Fibroblast of lung (primary cell): ENCODE results near the gene SERHL2. TPM values are rescaled to one million over a fixed set of nuclear protein-coding genes. Genes with fewer than 3 reads are reported as not detected.
"Not testable (repeated sequence)": the region's sequence is repeated elsewhere in the genome, so short reads cannot be mapped to it uniquely, and the experiment has no call there.

Source experiments
- DNase-seq, 2 donors: peaks; one replicate each; pipeline versions ENCODE4 v3.0.0 to v3.0.0-alpha.2; 2010; ENCODE audit warnings: low read depth in 2 of 2
- H2AFZ ChIP-seq: 2 replicates; pipeline ENCODE4 v1.5.1; 2012; ENCODE audit warnings: low read length, control low read depth, inconsistent platforms
- H3K27ac ChIP-seq: 2 replicates; pipeline ENCODE4 v1.5.1; 2011; ENCODE audit warnings: low read length, control low read depth; ENCODE audit not compliant: insufficient read depth
- H3K27me3 ChIP-seq: 2 replicates; pipeline ENCODE4 v1.5.1; 2011; ENCODE audit warnings: mild to moderate bottlenecking, low read length; ENCODE audit not compliant: control insufficient read depth, insufficient read depth
- H3K36me3 ChIP-seq: 2 replicates; pipeline ENCODE4 v1.5.1; 2011; ENCODE audit warnings: low read length; ENCODE audit not compliant: control insufficient read depth, insufficient read depth
- H3K4me1 ChIP-seq: 2 replicates; pipeline ENCODE4 v1.5.1; 2011; ENCODE audit warnings: low read length; ENCODE audit not compliant: control insufficient read depth, insufficient read depth; ENCODE audit errors: extremely low read depth
- H3K4me2 ChIP-seq: 2 replicates; pipeline ENCODE4 v1.5.1; 2011; ENCODE audit warnings: low read length, control low read depth; ENCODE audit not compliant: insufficient read depth; ENCODE audit errors: extremely low read depth
- H3K4me3 ChIP-seq, 4 experiments: fragments of 200-600 bp in 1 of 4; sonication (generic) in 1 of 4; replicated peaks in 1 of 4; 2 replicates each; pipeline ENCODE4 v1.5.1; 2011 to 2016; ENCODE audit warnings: low read length in 4 of 4, low read depth in 3 of 4, mild to moderate bottlenecking in 3 of 4, control low read depth in 2 of 4, inconsistent platforms in 1 of 4, mixed read lengths in 1 of 4; ENCODE audit not compliant: insufficient read depth in 1 of 4; ENCODE audit errors: control extremely low read depth in 1 of 4
- H3K79me2 ChIP-seq: 2 replicates; pipeline ENCODE4 v1.5.1; 2012; ENCODE audit warnings: mild to moderate bottlenecking, low read length, inconsistent platforms; ENCODE audit not compliant: control insufficient read depth, insufficient read depth
- H3K9ac ChIP-seq: 2 replicates; pipeline ENCODE4 v1.5.1; 2011; ENCODE audit warnings: mild to moderate bottlenecking, low read length, control low read depth; ENCODE audit not compliant: insufficient read depth
- H3K9me3 ChIP-seq: 2 replicates; pipeline ENCODE4 v1.5.1; 2012; ENCODE audit warnings: low read depth, low read length; ENCODE audit not compliant: control insufficient read depth, insufficient read depth
- H4K20me1 ChIP-seq: 2 replicates; pipeline ENCODE4 v1.5.1; 2011; ENCODE audit warnings: low read length; ENCODE audit not compliant: control insufficient read depth, insufficient read depth; ENCODE audit errors: extremely low read depth
- EZH2 ChIP-seq: IDR thresholded peaks from 2 replicates; pipeline ENCODE4 v1.5.1; 2012; ENCODE audit warnings: low read length, control low read depth, mild to moderate bottlenecking; ENCODE audit errors: missing control alignments
- polyA plus RNA-seq, 2 donors: library from polyadenylated mRNA; depleted of rRNA in 1 of 2; stranded (reverse) in 1 of 2; unstranded in 1 of 2; fragments of >200 nt; gene quantifications; 2 replicates each; pipeline ENCODE4 v1.2.1, GENCODE V29; 2011 to 2012; ENCODE audit warnings: missing spikeins in 1 of 2
- total RNA-seq: library from RNA; depleted of rRNA; stranded (reverse); fragments of >200 nt; gene quantifications from 2 replicates; pipeline ENCODE4 v1.2.1, GENCODE V29; 2014
- TF ChIP-seq, protein P1 (sequence below), 2 donors: IDR thresholded peaks in 1 of 2; conservative IDR thresholded peaks in 1 of 2; 1 replicate in 1 of 2; 2 replicates in 1 of 2; pipeline ENCODE4 v1.5.1; 2011 to 2012; ENCODE audit warnings: low read length in 2 of 2, control low read depth in 1 of 2, inconsistent platforms in 1 of 2, low read depth in 1 of 2, mild to moderate bottlenecking in 1 of 2

Gene SERHL2
- total and polyA plus RNA-seq, 2 donors (not counting 1 experiment from before 2014, with no cell fraction given): 4.6 to 5.5 TPM

DNA sequence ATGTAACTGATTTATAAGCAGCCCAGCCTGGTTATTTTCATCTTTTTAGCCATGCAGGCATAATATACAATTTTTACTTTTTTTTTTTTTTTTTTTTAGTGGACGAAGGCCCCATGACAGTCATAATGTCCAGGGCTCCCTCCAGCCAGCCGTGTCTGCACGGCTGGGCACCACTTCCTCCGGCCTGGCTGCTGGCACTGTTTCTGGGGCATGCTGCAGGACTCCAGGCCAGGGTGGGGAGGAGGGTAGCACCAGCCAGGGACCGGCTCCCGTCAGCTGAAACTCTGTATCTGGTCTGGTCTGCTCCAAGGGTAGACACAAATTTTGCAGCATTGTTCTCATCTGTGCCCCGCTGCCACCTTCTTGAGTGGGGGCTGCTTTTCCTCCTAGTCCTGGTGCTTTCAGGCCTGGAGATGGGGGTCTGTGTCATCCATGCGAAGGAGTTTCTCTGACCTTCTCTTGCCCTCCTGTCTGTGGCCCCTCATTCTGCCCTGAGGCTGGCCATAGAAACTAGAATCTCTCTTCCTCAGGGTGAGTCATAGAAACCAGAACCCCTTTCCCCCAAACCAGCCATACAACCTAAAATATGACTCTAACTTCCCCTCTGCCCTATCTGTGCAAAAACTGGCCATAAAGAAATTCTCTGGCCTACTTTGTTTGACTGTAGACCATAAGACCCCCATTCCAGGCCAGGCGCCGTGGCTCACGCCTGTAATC lies 25.0 kb upstream of the SERHL2 start:
- no peak overlapping the region for H2AFZ ChIP-seq
- H3K9me3 ChIP-seq: no peaks in the 10 kb centered on the region
- H4K20me1 ChIP-seq: no peaks in the 10 kb centered on the region
- TF ChIP-seq, protein P1, sequence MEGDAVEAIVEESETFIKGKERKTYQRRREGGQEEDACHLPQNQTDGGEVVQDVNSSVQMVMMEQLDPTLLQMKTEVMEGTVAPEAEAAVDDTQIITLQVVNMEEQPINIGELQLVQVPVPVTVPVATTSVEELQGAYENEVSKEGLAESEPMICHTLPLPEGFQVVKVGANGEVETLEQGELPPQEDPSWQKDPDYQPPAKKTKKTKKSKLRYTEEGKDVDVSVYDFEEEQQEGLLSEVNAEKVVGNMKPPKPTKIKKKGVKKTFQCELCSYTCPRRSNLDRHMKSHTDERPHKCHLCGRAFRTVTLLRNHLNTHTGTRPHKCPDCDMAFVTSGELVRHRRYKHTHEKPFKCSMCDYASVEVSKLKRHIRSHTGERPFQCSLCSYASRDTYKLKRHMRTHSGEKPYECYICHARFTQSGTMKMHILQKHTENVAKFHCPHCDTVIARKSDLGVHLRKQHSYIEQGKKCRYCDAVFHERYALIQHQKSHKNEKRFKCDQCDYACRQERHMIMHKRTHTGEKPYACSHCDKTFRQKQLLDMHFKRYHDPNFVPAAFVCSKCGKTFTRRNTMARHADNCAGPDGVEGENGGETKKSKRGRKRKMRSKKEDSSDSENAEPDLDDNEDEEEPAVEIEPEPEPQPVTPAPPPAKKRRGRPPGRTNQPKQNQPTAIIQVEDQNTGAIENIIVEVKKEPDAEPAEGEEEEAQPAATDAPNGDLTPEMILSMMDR (conservative IDR thresholded peaks at IDR 0.05 in 1 of 2, IDR thresholded peaks at IDR 0.05 in 1 of 2; ENCODE audit: low read depth in 1 of 2, low read length in 2 of 2): no peak
- TF ChIP-seq EZH2: no peak
- no peak for DNase-seq
- no peak overlapping the region for H3K4me2 ChIP-seq
- H3K27me3 ChIP-seq: peaks cover 6% of the 10 kb centered on the region
- H3K4me3 ChIP-seq: no peak overlapping the region
- no peaks in the 10 kb centered on the region for H3K4me1 ChIP-seq
- H3K36me3 ChIP-seq: no peaks in the 10 kb centered on the region
- no peak overlapping the region for H3K9ac ChIP-seq
- H3K27ac ChIP-seq: no peak overlapping the region
- no peaks in the 10 kb centered on the region for H3K79me2 ChIP-seq

DNA sequence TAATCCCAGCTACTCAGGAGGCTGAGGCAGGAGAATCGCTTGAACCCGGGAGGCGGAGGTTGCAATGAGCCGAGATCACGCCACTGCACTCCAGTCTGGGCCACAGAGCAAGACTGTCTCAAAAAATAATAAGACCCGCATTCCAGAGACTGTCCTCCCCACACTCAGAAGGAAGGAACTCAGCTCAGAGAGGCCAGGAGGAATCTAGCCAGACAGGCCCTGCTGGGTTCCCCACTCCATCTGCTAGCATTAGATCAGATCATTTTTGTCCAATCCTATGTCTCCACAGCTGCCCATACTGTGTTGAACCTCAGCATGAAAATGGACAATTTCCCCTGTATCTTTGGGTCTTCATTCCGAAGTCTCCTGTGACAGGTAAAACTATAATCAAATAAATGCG lies 24.3 kb upstream of the SERHL2 start:
- not testable (repeated sequence) for DNase-seq, H4K20me1 ChIP-seq, H3K36me3 ChIP-seq, H3K9ac ChIP-seq, H3K27me3 ChIP-seq, H3K4me2 ChIP-seq, H3K27ac ChIP-seq, H3K9me3 ChIP-seq, H3K4me1 ChIP-seq, H3K79me2 ChIP-seq, H3K4me3 ChIP-seq, H2AFZ ChIP-seq

DNA sequence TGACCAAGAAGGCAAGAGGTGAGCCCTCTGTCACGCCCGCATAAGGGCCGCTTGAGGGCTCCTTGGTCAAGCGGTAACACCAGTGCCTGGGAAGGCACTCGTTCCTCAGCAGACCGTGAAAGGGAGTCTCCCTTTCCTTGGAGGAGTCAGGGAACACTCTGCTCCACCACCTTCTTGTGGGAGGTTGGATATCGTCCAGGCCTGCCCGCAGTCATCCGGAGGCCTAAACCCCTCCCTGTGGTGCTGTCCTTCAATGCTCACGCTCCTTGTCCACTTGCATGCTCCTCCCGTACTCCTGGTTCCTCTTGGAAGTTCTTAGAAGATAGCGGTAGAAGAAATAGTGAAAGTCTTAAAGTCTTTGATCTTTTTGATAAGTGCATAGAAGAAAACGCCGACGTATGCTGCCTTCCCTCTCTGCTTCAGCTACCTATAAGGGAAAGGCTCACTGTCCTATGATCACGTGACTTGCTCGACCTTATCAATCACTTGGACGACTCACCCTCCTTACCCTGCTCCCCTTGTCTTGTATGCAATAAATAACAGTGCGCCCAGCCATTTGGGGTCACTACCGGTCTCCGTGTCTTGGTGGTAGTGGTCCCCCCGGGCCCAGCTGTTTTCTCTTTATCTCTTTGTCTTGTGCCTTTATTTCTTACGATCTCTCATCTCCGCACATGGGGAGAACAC lies 22.2 kb upstream of the SERHL2 start:
- H3K4me3 ChIP-seq, H2AFZ ChIP-seq, H3K4me1 ChIP-seq, H3K4me2 ChIP-seq, H3K79me2 ChIP-seq, H3K27me3 ChIP-seq, H4K20me1 ChIP-seq, H3K27ac ChIP-seq, H3K9ac ChIP-seq, H3K9me3 ChIP-seq, H3K36me3 ChIP-seq, DNase-seq: not testable (repeated sequence)

DNA sequence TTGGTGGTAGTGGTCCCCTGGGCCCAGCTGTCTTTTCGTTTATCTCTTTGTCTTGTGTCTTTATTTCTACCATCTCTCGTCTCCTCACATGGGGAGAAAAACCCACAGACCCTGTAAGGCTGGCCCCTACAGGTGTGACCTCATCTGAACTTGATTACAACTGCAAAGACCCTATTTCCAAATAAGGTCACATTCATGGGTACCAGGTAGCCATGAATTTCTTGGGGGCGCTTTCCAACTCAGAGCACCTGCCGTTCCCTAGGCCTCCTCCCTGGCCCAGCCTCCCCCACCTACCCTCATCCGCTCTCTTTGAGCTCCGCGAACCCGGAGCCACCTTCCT lies 20.1 kb upstream of the SERHL2 start:
- Histone ChIP-seq H2AFZ (no peak overlapping the region), H3K27ac (no peak overlapping the region), H3K4me2 (no peak overlapping the region), H4K20me1 (no peaks in the 10 kb centered on the region), H3K4me3 (no peak overlapping the region), H3K9me3 (no peaks in the 10 kb centered on the region), H3K27me3 (peaks cover 3% of the 10 kb centered on the region), H3K4me1 (no peaks in the 10 kb centered on the region), H3K36me3 (no peaks in the 10 kb centered on the region), H3K9ac (no peak overlapping the region), H3K79me2 (no peaks in the 10 kb centered on the region)
- TF ChIP-seq, protein P1 (conservative IDR thresholded peaks at IDR 0.05 in 1 of 2, IDR thresholded peaks at IDR 0.05 in 1 of 2; ENCODE audit: low read depth in 1 of 2, low read length in 2 of 2): no peak
- no peak for TF ChIP-seq EZH2
- DNase-seq: no peak

DNA sequence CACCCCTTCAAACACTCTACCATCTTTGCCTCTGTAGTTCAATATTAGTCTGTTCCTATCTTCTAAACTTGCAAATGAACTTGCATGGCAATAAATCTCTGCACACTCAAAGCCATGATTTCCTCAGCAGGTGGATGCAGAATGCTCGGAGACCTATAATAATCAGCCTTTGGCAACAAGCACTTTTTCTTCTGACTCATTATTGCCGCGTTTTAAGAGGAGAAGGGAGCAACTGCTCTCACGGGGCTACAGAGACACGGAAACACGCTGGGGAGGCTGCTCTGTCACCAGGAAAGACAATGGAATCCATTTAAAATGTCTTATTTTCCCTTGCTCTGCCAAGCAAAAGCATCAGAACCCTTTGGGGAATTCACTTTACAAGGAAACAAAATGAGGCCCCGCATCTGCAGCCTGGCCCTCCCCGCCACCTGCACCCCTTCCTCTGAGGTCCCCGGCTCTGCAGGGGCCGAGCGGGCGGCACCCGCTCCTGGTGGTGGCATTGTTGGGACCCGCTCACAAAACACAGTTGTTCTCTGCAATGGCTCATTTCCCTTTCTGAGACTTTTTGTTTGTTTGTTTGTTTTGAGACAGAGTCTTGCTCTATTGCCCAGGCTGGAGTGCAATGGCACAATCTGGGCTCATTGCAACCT lies 18.5 kb upstream of the SERHL2 start:
- H3K9ac ChIP-seq, H3K4me1 ChIP-seq, DNase-seq: not testable (repeated sequence)

More for the DNA sequence above, 18.5 kb upstream of the SERHL2 start:
- not testable (repeated sequence) for H3K27me3 ChIP-seq, H3K9me3 ChIP-seq, H3K4me2 ChIP-seq, H3K36me3 ChIP-seq, H4K20me1 ChIP-seq, H3K79me2 ChIP-seq, H3K27ac ChIP-seq, H2AFZ ChIP-seq, H3K4me3 ChIP-seq
